GM12801 (cell line): Measurements from ENCODE around the gene TM4SF4.

Experiments used
- TF ChIP-seq, protein P1 (sequence below): IDR thresholded peaks from one replicate; pipeline ENCODE4 v1.5.1; 2011; ENCODE audit warnings: control low read depth; ENCODE audit not compliant: insufficient read length; ENCODE audit errors: extremely low read depth

TM4SF4 gene

GRCh38 chr3:149437286-149437685, 37.2 kb upstream of the TM4SF4 start:
- TF ChIP-seq, protein P1, sequence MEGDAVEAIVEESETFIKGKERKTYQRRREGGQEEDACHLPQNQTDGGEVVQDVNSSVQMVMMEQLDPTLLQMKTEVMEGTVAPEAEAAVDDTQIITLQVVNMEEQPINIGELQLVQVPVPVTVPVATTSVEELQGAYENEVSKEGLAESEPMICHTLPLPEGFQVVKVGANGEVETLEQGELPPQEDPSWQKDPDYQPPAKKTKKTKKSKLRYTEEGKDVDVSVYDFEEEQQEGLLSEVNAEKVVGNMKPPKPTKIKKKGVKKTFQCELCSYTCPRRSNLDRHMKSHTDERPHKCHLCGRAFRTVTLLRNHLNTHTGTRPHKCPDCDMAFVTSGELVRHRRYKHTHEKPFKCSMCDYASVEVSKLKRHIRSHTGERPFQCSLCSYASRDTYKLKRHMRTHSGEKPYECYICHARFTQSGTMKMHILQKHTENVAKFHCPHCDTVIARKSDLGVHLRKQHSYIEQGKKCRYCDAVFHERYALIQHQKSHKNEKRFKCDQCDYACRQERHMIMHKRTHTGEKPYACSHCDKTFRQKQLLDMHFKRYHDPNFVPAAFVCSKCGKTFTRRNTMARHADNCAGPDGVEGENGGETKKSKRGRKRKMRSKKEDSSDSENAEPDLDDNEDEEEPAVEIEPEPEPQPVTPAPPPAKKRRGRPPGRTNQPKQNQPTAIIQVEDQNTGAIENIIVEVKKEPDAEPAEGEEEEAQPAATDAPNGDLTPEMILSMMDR = no peak

DNA sequence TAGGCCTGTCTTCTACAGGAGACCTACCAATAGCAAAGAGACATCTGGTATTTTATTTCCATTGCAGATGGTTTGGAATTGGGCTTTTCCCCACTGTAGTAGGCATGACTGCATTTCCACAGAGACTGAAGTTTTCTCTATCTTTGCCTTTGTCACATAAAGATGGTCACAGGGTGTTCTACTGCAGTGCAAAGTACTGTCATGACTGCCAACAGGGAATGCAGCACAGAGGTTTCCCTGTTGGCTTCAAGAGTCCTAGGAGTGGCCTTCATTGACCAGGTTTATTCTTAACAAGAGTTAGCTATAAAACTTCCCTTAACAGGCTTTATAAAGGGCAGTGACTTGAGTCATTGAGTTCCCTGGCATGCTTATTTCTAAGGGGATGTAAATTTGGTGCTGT, 36.8 kb upstream of the TM4SF4 start:
- TF ChIP-seq, protein P1 = no peak

GRCh38 chr3:149438981-149439380, 35.5 kb upstream of the TM4SF4 start:
- TF ChIP-seq, protein P1 = no peak

GRCh38 chr3:149441642-149442041, 32.9 kb upstream of the TM4SF4 start:
- TF ChIP-seq, protein P1 = no peak

DNA sequence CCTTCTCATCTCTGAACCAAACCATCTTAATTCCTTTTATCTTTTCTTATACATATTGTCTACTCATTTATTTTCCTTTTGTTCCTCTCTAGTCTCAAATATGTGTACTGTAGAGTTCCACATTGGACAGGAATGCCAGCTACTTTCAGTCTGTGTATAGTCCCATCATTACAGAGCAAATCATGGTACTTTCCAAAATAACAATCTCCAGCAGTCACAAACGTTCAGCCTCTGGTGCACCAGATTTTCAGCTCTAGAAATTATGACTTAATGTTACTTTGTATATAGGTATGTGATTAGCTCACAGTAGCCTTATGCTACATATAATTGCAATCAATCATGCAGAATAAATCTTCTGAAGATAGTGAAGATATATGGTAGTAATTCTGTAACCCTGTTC, 32.5 kb upstream of the TM4SF4 start:
- TF ChIP-seq, protein P1 = no peak

DNA sequence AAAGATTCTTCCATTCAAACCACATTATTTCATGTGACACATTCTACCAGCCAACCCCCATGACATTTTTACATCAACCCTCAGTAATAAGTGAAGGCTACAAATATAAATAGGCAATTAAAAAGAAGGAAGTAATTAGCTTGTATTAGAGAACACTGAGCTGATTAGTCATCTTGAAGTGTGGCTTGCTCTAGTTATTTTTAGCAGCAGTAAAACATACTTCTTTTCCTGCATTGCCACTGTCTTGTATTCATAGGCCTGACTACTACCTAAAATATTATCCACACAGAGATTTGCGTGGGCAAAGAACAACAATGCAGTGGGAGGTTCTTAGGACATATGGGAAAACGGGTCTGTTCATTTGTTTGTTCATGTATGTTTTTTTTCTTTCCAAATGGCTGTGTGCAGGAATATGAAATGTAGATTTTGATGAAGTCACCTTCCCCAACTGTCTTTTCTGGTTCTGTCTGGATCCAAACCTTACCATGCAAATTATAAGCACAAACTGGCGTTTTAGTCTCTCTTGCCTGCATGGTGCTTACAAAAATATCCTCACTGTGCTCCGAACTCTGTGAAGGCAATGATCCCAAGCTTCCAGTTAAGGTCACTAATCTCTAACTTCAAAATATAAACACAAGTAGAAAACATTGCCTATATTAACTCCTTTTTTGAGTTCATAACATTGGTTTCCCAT, 31.5 kb upstream of the TM4SF4 start:
- TF ChIP-seq, protein P1 = no peak

- TF ChIP-seq, protein P1 = no peak
These were observed 31.0 kb upstream of the TM4SF4 start for GRCh38 chr3:149443545-149443912.
